ENCODE results near the gene TECPR1.

GRCh38 chr7:98251231-98251600 is 816 bp downstream of the TECPR1 start:
- no peak for TF ChIP-seq EZH2 (IDR thresholded peaks at IDR 0.05; ENCODE audit: low read length, missing control alignments)
- TF ChIP-seq CTCF (conservative IDR thresholded peaks at IDR 0.05 in 1 of 2, IDR thresholded peaks at IDR 0.05 in 1 of 2; ENCODE audit: low read depth in 1 of 2, low read length in 2 of 2) = no peak
